ENCODE data around the gene TEX29.

DNA sequence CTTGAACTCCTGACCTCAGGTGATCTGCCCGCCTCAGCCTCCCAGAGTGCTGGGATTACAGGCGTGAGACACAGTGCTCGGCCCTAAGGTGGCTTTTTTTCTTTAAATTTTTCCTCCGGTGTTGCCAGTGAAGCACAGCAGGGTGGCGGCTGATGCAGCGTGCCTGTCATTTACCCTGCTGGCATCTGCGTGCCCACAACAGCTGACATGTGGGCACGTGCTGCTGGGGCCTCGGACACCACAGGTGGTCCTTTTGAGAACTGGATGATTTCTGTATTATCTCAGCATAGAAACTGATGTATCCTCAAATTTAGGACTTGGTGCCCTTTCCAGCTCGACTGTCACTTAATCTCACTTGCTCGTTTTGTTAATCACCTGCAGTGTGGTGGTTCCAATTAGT is 31.2 kb upstream of the TEX29 start:
- TF ChIP-seq POLR2A (IDR thresholded peaks at IDR 0.05; ENCODE audit: low read depth, low read length) (no peak), RAD21 (IDR thresholded peaks at IDR 0.05; ENCODE audit: low read length) (no peak), BHLHE40 (IDR thresholded peaks at IDR 0.05; ENCODE audit: low read depth, low read length) (no peak), MAFK (IDR thresholded peaks at IDR 0.05; ENCODE audit: low read depth, low read length) (no peak)
- TF ChIP-seq, protein P1, sequence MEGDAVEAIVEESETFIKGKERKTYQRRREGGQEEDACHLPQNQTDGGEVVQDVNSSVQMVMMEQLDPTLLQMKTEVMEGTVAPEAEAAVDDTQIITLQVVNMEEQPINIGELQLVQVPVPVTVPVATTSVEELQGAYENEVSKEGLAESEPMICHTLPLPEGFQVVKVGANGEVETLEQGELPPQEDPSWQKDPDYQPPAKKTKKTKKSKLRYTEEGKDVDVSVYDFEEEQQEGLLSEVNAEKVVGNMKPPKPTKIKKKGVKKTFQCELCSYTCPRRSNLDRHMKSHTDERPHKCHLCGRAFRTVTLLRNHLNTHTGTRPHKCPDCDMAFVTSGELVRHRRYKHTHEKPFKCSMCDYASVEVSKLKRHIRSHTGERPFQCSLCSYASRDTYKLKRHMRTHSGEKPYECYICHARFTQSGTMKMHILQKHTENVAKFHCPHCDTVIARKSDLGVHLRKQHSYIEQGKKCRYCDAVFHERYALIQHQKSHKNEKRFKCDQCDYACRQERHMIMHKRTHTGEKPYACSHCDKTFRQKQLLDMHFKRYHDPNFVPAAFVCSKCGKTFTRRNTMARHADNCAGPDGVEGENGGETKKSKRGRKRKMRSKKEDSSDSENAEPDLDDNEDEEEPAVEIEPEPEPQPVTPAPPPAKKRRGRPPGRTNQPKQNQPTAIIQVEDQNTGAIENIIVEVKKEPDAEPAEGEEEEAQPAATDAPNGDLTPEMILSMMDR (conservative IDR thresholded peaks at IDR 0.05; ENCODE audit: low read depth, low read length), result no peak

All from IMR-90 (cell line).